Kidney glomerular epithelial cell (primary cell): ENCODE results near the gene CDKN3.
"Not testable (repeated sequence)": the region's sequence is repeated elsewhere in the genome, so short reads cannot be mapped to it uniquely, and the experiment has no call there.

Experiments used
- DNase-seq: peaks from one replicate; lab custom pipeline; 2025; lab: John Stamatoyannopoulos, UW

Gene CDKN3

DNA sequence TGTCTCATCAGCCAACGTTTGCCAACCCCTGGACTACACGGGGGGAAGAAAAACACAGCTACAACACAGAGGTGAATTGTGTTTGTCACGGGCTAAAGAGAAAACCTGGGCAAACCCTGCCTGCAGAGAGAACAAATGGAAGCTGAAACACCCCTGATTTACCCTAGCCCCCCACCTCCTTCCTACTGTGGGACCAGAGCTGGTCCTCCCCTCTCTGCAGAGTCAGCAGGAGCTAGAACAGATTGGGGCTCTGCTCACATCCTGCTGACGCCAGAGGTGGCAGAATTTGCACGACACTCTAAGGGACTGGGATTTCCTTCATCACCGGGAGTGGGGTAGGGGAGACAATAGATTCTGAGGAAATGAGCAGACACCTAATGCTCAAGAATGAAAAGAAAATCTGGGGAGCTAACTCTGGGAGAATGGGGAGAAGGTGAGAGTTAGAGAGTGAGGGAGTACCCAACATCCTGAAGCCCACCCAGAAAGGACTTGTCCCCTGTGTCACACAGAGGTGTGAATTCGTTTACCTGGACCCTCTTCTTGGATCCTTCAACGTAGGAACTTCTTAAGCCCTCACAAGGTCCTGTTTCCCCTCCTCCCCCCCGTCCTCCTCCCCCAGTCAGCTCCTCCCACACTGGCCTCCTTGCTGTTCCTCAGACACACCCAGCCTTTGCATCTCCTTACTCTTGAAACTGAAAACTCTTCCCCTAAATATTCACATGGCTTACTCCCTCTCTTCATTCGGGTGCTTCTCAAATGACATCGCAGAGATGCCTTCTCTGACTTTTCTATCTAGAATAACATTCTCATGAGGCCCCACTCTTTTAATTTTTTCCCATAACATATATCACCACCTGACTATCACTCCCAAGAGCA, 26.2 kb upstream of the CDKN3 start:
- DNase-seq, result no peak

DNA sequence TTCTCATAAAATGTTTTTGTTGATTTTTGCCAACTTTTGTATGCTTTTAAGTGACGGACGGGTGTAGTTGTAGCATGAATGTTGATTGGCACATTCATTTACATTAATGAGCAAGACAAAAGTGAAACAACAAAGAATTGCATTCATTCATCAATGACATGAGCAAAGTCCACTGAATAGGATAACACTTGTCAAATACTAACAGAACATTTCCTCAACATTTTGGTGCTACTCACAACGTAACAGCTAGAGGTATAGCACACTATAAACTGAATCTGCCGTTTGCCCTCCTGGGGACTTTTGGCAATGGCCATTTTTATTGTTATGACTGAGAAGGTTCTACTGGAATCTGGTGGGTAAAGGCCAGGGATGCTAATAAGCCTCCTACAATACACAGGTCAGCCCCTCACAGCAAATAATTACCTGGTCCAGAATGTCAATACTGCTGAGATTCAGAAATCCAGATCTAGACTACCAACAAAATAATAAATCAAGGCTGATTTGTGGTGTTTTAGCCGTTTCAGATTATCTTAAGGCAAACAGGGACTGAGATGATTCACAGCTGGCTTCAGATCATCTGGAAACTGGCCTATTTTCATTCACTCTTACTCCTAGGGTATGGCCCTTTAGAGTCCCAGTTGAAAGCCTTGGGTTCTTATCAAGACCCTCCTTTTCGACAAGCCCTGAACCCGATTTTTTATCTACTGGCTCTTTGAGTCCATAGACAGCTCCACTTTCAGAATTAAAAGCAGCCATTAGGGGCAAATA, 22.5 kb upstream of the CDKN3 start:
- no peak for DNase-seq

DNA sequence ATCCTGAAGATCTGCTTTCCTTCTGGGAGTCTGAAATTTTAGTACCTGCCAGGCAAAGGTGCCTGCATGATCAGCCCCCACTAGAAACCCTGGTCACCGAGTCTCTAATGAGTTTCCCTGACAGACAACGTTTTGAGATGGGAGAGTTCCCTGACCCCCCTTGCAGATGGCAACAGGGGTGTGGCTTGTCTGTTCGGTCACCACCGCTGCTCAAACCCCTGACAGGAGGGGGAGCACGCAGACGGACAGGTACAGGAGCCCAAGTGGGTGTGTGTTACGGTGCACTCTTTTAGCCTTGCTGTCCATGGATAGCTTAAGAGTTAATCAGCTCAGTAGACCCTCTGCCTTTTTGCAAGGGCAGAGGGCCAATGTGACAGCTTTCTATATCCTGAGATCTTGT, 19.3 kb upstream of the CDKN3 start:
- DNase-seq, result no peak

GRCh38 chr14:54378893-54379292, 17.9 kb upstream of the CDKN3 start:
- DNase-seq, result not testable (repeated sequence)

DNA sequence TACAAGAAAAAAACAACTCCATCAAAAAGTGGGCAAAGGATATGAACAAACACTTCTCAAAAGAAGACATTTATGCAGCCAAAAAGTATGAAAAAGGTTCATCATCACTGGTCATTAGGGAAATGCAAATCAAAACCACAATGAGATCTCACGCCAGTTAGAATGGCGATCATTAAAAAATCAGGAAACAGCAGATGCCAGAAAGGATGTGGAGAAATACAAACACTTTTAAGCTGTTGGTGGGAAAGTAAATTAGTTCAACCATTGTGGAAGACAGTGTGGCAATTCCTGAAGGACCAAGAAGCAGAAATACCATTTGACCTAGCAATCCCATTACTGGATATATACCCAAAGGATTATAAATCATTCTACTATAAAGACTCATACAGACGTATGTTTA, 16.2 kb upstream of the CDKN3 start:
- DNase-seq, result not testable (repeated sequence)

DNA sequence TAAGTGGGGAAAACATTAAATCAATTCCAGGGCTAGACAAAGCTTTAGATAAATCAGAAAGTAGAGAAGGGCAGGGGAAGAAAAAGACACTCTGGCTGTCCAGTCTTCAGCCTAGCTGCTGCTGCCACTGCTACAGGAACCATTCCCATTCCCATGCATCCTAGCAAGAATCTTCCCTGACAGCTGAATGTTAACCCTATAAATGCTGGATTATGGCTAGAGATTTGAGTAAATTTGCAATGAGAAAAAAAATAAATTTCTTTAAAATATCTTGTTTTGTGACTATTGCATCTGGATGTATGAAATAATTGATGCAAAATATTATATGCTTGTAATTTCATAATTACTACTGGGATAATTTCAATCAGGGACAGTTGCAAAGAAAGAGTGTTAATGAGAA, 15.0 kb upstream of the CDKN3 start:
- DNase-seq, result no peak

DNA sequence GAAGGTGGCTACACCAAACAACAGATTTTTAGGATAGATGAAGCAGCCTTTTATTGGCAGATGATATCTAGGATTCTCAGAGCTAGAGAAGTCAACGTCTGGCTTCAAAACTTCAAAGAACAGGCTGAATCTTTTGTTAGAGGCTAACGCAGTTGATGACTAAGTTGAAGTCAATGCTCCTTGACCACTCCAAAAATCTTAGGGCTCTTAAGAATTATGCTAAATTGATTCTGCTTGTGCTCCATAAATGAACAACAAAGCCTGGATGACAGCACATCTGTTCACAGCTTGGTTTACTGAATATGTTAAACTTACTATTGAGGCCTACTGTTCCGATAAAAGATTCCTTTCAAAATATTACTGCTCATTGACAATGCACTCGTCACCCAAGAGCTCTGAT, 13.0 kb upstream of the CDKN3 start:
- DNase-seq, result no peak

- DNase-seq, result no peak
Measured at GRCh38 chr14:54385556-54385955, 11.3 kb upstream of the CDKN3 start.

GRCh38 chr14:54387328-54387727, 9.5 kb upstream of the CDKN3 start:
- DNase-seq, result no peak

DNA sequence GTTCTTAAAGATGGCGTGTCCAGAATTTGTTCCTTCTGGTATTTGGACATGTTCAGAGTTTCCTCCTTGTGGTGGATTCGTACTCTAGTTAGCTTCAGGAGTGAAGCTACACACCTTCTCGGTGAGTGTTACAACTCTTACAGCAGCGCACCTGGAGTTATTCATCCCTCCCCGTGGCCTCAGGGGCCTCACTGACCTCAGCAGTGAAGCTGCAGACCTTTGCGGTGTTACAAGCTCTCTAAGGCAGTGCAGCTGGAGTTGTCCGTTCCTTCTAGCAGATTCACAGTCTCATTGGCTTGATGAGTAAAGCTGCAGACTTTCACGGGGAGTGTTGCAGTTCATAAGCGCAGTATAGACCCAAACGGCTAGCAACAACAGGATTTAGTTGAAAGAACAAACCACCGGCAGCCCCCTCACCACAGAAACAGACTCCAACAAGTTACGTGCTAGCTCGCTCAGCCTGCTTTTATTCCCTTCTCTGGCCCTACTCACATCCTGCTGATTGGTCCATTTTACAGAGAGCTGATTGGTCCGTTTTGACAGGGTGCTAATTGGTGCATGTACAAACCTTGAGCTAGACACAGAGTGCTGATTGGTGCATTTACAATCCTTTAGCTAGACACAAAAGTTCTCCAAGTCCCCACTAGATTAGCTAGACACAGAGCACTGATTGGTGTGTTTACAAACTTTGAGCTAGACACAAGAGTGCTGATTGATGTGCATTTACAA, 4.5 kb upstream of the CDKN3 start:
- no peak for DNase-seq

DNA sequence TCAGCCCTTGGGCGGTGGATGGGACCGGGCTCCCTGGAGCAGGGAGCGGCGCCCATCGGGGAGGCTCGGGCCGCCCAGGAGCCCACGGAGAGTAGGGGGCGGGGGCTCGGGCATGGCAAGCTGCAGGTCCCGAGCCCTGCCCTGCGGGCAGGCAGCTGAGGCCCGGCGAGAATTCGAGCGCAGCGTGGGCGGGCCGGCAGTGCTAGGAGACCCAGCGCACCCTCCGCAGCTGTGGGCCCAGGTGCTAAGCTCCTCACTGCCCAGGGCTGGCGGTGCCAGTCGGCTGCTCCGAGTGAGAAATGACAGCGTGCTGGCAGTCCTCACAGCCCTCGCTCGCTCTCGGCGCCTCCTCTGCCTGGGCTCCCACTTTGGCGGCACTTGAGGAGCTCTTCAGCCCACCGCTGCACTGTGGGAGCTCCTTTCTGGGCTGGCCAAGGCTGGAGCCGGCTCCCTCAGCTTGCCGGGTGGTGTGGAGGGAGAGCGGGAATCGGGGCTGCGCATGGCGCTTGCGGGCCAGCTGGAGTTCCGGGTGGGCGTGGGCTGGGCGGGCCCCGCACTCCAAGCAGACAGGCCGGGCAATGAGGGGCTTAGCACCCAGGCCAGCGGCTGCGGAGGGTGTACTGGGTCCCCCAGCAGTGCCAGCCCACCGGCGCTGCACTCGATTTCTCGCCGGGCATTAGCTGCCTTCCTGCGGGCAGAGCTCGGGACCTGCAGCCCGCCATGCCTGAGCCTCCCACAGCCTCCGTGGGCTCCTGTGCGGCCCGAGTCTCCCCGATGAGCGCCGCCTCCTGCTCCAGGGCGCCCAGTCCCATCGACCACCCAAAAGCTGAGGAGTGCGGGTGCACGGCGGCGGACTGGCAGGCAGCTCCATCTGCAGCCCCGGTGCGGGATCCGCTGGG, 3.6 kb upstream of the CDKN3 start:
- DNase-seq, result not testable (repeated sequence)

DNA sequence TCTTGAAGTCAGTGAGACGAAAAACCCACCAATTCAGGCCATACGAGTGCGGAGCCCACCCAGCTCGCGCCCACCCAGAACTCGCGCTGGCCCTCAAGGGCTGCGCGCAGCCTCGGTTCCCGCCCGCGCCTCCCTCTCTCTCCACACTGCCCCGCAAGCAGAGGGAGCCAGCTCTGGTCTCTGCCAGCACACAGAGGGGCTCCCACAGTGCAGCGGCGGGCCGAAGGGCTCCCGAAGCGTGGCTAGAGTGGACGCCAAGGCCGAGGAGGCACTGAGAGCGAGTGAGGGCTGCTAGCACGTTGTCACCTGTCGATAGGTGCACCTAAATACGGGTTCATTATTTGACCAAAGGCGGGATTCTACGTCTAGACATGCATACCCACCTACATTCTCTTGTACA, 2.2 kb upstream of the CDKN3 start:
- no peak for DNase-seq

DNA sequence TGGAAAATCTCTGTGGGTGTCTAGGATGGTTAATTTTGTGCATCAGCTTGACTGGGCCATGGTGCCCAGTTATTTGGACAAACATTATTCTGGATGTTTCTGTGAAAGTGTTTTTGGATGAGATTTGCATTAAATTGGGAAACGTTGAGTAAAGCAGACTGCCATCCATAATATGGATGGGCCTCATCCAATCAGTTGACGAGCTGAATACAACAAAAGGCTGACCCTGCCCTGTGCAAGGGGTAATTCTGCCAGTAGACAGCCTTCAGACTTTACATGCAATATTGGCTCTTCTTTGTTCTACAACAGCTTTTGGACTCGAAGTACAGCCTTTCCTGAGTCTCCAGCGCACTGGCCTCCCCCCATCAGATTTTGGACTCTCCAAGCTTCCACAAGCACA, 1.5 kb upstream of the CDKN3 start:
- no peak for DNase-seq

- no peak for DNase-seq
Measured at GRCh38 chr14:54395716-54396115, 1.1 kb upstream of the CDKN3 start.

DNA sequence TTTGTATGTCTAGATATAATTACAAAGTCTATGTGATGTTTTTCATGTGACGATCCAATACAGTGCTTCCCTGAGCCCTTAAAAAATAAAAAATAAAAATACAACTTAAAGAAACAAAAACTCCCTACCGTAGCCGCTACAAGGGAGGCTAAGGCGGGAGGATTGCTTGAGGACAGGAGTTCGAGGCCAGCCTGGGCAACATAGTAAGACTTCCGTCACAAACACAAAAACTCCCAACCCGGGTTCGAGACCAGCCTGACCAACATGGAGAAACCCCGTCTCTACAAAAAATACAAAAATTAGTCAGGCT, 669 bp upstream of the CDKN3 start:
- no peak for DNase-seq

DNA sequence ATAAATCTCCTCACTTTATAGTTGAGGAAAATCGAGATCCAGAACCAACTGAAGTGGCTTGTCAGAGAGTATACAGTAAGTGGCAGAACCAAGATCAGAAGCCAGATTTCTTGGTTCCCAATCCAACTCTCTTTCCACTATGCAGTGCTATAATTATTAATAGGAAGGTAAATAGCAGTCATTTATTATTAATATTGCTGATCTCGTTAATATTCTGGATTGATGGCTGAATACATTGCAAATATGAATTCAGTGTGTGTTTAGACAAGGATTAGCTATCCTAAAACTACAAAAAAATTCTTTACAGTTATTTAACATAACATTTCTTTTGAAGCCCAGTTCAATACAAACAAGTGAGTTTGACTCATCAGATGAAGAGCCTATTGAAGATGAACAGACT, 2.8 kb downstream of the CDKN3 start:
- DNase-seq, result no peak

DNA sequence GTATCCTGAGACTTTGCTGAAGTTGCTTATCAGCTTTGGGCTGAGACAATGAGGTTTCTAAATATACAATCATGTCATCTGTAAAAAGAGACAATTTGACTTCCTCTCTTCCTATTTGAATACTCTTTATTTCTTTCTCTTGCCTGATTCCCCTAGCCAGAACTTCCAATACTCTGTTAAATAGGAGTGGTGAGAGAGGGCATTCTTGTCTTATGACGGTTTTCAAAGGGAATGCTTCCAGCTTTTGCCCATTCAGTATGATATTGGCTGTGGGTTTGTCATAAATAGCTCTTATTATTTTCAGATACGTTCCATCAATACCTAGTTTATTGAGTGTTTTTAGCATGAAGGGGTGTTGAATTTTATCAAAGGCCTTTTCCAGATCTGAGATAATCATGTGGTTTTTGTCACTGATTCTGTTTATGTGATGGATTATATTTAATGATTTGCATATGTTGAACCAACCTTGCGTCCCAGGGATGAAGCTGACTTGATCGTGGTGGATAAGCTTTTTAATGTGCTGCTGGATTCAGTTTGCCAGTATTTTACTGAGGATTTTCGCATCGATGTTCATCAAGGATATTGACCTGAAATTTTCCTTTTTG, 6.7 kb downstream of the CDKN3 start:
- DNase-seq, result not testable (repeated sequence)

GRCh38 chr14:54410215-54410614, 13.4 kb downstream of the CDKN3 start:
- DNase-seq, result no peak

GRCh38 chr14:54411371-54411770, 14.6 kb downstream of the CDKN3 start:
- no peak for DNase-seq

DNA sequence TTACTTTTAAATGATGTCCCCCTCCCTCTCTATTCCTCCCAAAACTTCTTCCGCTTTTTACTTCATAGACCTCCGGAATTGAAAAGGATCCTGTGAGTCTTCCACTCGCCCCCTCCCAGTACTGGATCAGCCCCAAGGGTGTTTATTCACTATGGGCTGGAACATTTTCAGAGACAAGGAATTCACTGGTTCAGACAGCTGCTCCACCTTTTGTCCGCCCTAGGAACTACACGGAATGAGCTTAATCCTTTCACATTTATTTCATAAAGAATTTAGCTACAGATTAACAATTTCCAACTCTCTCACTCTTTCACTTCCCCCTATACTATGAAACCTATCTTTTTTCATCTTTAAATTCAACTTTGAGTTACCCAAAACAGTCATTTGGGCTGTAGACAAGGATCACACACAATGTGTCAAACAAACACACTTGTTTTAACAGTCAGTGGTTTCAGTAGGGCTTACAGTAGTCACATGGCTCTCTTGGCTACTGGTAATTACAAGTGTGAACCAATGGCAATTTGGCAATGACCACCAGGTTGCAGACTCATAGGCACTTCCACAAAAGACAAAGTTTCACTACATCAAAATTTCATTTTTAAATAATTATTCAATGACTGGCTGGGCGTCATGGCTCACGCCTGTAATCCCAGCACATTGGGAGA, 23.8 kb downstream of the CDKN3 start:
- peak; percentile 38 for DNase-seq

GRCh38 chr14:54423991-54424390, 27.2 kb downstream of the CDKN3 start:
- no peak for DNase-seq
